HS-5 (cell line): ENCODE data around the gene ADCY9.

Experiments
- DNase-seq: peaks from one replicate; pipeline ENCODE4 v3.0.0-alpha.2; 2012; ENCODE audit warnings: low read depth

ADCY9 gene

GRCh38 chr16:4123616-4124300 lies 7.5 kb upstream of the ADCY9 start:
- DNase-seq = no peak

DNA sequence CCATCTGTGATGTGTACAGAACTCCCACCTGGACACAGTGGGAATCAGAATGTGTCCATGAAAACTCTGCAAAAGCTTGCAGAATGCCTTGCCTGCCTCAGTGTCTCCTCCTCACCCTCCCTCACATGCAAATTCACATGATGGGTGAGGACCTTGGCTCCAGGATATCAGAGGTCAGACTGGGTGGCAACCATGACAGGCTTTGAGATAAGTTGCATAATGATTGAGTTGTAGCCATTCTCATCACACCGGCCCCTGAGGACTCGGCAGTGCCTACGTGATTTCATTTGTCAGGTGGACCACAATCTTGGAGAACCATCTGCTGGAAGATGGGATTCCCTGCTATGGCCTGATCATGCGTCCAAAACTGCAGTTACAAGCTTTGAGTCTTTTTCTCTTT lies 3.9 kb upstream of the ADCY9 start:
- DNase-seq = no peak

DNA sequence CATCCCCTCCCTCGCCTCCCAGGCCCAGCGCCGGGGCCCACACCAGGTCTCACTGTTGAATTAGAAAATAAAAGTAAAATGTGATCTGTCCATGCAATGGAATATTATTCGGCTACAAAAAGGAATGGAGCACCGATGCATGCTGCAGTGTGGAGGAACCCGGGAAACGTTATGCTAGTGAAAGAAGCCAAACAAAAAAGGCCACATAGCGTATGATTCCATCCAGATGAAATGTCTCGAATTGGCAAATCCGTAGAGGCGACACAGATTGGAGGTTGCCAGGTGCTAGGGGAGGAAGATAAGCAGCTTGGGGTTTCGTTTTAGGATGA lies 972 bp upstream of the ADCY9 start:
- DNase-seq = no peak

- DNase-seq = no peak
Observed at GRCh38 chr16:4115949-4116318, 308 bp downstream of the ADCY9 start.

DNA sequence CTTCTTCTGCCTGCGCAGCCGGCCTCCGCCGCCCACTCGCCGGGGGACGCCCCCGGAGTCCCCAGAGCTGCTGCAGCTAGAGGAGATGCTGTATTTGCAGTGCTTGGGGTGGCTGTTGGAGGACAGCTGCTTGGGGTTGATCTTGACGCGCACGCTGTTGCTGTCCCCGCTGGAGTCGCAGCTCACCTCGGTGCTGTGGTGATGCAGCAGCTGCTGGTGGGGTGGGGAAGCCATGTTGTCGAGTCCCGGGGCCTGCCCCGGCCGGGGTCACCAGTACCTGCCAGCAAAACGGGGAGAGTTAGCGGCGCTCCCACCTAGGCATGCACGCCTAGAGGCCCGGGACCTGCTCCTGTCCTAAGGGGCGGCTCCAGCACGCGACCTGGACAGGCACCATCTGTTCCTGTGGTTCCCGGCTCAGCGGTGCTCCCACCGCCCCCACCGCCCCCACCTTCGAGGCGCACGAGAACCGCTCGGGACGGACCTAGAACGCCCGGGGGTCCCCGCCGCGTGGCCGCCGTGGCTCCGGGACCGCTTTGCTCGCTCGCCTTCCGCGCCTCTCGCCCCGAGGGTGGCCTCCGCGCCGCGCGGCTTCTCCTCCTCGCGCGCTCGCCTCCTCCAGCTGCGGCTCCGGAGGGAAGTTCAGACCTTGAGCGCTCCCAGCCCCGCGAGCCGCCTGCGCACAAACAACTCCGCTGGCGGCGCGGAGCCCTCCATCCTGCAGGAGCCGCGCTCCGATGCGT lies 863 bp downstream of the ADCY9 start:
- DNase-seq = no peak

DNA sequence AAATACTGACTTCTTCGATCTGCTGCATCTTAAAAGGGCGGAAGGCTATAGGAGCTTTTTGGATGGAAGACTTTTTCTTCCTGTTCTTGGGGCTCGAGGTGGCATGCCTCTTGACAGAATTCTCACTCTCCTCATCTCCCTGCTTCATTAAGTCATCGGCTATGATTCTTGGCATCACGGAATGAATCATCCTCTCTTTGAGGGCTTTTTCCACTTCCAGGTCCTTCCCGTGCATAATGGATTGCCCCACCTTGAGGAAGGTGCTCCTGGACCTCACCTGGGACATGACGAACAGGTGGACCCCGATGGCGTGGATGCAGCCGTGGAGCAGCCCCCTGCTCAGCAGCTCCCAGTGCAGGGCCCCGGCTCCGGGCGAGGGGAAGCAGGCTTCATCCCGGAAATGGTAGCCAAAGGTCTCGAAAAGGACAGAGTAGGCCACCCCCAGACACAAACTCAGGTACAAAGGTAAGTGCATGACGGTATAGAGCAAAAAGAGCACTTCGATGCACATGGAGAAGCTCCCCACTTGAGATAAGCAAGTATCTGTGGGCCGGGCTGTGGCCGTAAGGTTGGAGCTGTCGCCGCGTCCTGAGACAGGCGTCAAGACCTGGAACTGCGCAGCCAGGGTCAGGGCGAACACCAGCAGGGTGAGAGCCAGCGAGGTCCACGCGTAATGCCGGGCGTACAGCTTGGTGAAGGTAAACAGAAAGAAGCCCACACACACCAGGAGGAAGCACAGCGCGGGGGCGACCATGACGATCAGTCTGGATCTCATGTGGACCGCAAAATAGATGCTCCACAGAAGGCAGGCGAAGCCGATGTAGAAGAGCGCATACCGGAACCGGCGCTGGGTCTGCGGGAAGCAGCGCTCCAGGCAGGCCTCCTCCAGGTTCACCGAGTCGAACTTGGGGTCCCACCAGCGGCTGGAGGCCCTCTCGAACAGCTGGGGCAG lies 1.7 kb downstream of the ADCY9 start:
- no peak for DNase-seq

DNA sequence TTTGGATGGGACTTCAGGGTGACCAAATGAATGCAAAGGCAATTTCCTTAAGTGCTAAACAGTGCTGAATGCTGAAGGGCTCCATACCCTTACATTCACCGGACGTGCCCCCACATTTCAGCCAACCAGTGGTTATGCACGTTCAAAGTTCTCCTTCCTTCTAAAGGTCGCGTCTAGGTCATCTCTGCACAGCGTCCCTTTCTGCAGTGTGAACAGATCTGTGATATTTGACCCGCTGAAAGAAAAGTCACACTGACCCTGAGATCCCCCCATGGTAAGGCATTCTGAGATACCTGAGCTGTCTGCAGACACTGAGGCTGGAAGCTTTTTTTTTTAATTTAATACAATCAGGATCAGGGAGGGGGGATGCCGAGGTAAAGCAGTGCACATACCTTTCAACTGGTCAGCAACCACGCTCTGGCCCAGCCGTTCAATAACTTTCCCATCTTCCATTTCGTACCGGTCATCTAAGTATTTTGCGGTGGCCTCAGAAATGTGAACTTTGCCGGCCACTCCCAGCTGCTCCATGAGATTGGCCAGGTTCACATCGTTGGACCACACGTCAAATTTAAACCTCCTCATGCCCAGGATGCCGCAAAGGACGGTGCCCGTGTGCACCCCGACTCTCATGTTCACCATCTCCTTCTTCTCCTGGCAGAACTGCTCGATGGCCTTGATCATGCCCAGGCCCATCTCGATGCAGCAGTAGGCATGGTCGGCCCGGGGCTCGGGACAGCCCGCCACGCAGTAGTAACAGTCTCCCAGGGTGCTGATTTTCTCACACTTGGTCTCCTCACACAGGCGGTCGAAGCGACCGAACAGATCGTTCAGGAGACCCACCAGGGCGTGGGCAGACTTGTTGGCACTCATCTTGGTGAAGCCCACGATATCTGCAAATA lies 2.6 kb downstream of the ADCY9 start:
- DNase-seq = no peak

GRCh38 chr16:4111748-4112696 lies 4.2 kb downstream of the ADCY9 start:
- DNase-seq = no peak

DNA sequence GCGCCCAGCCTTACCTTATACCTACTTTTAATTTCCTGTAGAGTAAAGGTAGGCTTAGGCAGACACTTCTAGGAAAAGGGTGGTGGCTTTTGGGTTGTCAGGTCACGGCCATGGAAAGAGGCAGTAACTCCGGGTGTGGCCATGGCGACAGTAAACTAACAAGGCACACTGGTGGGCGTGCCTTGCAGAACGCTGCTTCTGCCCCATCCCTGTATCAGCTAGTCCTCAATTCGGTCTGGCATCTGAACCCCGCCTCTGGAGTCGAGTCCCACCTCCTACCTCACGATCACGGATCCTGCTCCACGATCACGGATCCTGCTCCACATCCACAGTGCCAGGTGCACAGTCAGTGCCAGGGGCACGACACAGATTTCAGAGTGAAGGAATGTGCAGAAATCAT lies 5.6 kb downstream of the ADCY9 start:
- no peak for DNase-seq

DNA sequence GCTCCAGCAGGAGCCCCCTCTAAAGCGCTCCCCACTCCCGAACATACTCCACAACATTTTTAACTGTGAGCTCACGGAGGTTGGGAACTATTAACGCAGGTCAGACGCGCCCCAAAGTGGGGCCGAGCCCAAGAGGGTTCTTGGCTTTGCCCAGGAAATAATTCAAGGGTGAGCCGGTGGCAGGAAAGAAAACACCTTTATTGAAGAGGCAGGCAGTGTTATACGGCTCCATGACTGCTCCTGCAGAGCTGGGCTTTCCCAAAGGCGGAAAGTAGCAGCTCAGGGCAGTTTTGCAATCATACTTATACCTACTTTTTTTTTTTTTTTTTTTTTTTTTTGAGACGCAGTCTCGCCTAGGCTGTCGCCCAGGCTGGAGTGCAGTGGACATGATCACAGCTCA lies 6.2 kb downstream of the ADCY9 start:
- DNase-seq = no peak

DNA sequence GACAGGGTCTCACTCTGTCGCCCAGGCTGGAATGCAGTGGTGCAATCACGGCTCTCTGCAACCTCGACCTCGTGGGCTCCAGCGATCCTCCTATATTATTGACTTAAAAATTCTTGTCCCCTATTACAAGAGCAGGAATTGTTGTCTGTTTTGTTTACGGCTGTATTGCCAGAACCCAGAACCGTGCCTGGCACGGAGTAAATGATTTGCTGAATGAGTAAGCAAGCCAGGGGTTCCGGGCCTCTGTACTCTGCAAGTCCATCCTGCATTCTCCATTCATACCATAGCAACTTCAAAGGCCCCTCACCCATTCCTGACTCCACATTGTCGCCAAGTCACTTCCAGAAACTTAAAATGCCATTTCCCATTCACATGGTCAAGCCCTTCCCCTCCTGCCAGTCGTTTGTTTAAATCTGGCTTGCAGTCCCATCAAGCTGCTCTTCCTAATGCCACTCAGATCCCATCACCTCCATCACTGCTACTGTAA lies 6.9 kb downstream of the ADCY9 start:
- DNase-seq = no peak

GRCh38 chr16:4106516-4106915 lies 9.7 kb downstream of the ADCY9 start:
- DNase-seq = no peak

DNA sequence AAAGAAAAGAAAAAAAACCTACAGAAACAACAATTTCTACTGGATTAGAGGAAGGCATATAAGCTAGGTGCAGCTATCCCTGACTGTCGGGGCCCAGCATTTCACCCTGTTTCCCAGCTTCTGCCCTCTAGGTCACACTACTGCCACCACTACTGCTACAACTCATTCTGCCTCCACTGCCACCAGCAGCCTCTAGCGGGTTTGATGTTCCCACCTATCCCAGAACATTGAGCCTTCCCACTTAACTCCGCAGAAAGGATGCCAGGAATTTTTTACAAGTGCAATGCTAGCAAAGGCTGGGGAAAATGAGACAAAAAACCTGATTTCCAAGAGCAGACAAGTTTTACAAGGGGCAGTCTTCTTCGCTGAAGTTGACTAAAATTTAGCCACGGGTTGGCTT lies 10.4 kb downstream of the ADCY9 start:
- DNase-seq = no peak

DNA sequence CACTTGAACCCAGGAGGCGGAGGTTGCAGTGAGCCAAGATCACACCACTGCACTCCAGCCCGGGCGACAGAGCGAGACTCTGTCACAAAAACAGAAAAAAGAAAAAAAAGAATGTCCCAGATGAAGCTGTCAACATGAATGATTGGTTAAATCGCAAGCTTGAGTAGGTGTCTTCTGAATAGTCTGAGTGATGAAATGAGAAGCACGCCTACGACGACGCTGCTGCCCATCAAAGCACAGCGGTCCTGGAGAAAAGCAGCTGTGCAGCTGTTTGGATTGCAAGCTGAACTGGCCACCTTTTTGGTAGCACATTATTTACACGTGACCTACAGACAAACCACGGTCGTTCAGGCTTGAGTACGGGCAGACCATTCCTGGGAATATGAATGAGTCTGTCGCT lies 12.5 kb downstream of the ADCY9 start:
- DNase-seq = no peak

DNA sequence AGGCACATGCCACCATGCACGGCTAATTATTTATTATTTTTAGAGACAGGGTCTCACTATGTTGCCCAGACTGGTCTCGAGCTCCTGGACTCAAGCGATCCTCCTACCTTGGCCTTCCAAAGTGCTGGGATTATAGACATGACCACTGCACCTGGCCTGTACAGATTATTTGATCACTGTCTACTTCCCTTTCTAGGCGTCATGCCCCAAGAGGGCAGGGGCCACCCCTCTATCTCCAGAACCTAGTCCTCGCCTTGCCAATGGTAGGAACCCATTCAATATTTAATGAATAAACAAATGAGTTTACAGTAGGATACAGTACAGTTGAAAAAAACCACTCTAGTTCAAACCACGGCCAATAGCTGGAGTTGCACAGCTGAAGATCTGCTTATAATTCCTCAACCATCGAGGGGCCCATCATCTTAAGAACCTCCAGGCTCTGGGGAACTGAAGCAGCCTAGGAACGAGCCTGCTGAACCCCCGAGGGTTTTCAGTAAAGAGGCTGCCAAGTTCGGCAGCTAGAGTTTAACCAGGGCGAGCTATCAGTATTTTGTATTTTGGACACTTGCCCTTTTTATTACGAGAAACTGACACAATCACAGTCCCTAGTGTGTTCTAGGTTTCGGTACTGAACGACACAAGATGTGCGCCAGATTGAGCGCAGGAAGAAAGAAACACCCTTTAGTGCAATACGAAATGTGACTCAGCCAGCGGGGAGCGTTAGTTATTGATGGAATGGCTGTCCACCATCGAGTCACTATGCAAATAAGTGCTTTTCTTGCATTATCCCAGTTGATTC lies 14.6 kb downstream of the ADCY9 start:
- DNase-seq = no peak

GRCh38 chr16:4098501-4098900 lies 17.7 kb downstream of the ADCY9 start:
- no peak for DNase-seq

DNA sequence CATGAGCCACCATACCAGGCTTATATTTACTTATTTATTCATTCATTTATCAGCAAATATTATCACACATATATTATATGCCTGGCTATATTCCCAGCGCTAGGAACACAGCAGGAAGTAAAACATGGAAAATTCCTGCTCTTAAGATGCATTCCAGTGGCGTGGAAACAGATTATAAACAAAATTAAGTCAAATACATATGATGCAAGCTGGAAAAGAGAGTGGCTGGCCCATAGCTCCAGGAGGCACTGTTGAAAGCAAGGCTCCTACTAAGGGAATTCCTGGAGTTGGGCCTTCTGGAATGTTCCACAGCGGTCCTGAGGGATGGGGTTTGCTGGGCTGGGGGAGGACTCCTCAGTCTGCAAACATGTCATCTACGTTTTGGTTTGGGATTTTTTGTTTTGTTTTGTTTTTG lies 18.4 kb downstream of the ADCY9 start:
- DNase-seq = no peak

- no peak for DNase-seq
Observed at GRCh38 chr16:4096509-4096908, 19.7 kb downstream of the ADCY9 start.

DNA sequence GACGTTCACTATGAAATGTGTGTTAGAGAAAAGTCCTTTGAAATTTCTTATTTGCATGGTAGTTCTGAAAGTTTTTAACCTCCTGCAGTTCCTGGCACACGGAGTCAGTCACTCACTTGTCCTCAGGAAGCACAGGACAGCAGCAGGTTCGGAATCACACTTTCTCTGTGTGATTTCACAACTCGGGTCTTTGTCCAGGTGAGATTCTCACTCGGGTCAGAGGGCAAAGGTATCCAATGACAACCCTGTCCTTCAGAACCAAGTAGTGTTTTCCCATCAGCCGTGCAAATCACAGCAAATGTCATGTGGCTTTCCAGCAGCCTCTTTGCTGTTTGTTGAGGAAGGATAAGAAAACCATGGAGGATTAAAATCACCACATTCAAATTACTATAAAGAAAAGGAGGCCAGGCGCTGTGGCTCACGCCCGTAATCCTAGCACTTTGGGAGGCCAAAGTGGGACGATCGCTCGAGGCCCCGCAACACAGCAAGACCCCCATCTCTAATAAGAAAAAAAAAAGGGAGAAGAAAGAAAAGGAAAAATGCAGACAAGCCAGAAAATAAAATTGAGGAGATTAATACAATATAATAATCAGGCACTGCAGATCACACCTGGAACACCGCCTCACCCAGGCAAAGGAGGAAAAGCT lies 22.0 kb downstream of the ADCY9 start:
- DNase-seq = no peak
